Adrenal gland (tissue), 12 donors: ENCODE data around the gene USP25. TPM values are rescaled to one million over a fixed set of nuclear protein-coding genes. Genes with fewer than 3 reads are reported as not detected.

ENCODE experiments used
- DNase-seq, 7 donors: peaks; one replicate each; pipeline ENCODE4 v3.0.0-alpha.2; 2019 to 2020
- H3K27ac ChIP-seq, 5 donors: fragments of 200-600 bp; sonication (generic) in 4 of 5; 1 replicate in 3 of 5; 2 replicates in 2 of 5; pipeline versions ENCODE4 v1.5.1 to v1.8.0; 2016 to 2020; ENCODE audit warnings: mild to moderate bottlenecking in 1 of 5
- H3K27me3 ChIP-seq: fragments of 200-600 bp; 2 replicates; pipeline ENCODE4 v1.8.0; 2021
- H3K36me3 ChIP-seq, 2 donors: fragments of 200-600 bp; replicated peaks in 1 of 2; 1 replicate in 1 of 2; 2 replicates in 1 of 2; pipeline versions ENCODE4 v1.5.1 to v1.8.0; 2018 to 2022
- H3K4me1 ChIP-seq, 2 donors: fragments of 200-600 bp; replicated peaks in 1 of 2; 1 replicate in 1 of 2; 2 replicates in 1 of 2; pipeline versions ENCODE4 v1.5.1 to v1.8.0; 2018 to 2021
- H3K4me3 ChIP-seq, 4 donors: fragments of 200-600 bp; sonication (generic) in 3 of 4; one replicate each; pipeline ENCODE4 v1.5.1; 2016 to 2018
- H3K9me3 ChIP-seq, 3 donors: fragments of 200-600 bp; sonication (generic) in 1 of 3; replicated peaks in 1 of 3; 1 replicate in 2 of 3; 2 replicates in 1 of 3; pipeline versions ENCODE4 v1.5.1 to v1.8.0; 2016 to 2021
- CTCF ChIP-seq, 6 experiments: fragments of 450-650 bp in 4 of 6; fragments of 200-600 bp in 2 of 6; sonication (generic) in 1 of 6; IDR thresholded peaks; 1 replicate in 5 of 6; 2 replicates in 1 of 6; pipeline versions ENCODE4 v1.5.1 to v1.8.0; 2016 to 2021; ENCODE audit warnings: antibody characterized with exemption in 6 of 6, mild to moderate bottlenecking in 2 of 6, moderate library complexity in 1 of 6
- POLR2A ChIP-seq, 2 donors: fragments of 450-650 bp; IDR thresholded peaks; one replicate each; pipeline ENCODE4 v1.6.1; 2017; ENCODE audit warnings: antibody characterized with exemption in 2 of 2, mild to moderate bottlenecking in 2 of 2, moderate library complexity in 1 of 2
- WGBS, 4 donors: extraction: QIAGEN DNeasy Blood & Tissue Kit in 2 of 4; methylation state at CpG; one replicate each; pipeline versions ENCODE4 v1.1.5 to v1.1.7; 2013 to 2017; 5-methylcytosine and 5-hydroxymethylcytosine counted together
- intact Hi-C, 2 donors: fragments of 100-400 bp; cut with DNase I; formaldehyde crosslinking; loops; one replicate each; pipeline versions ENCODE4 v1.14.1 to v1.15.0; 2022 to 2023
- polyA plus RNA-seq, 3 donors: library from polyadenylated mRNA; stranded (reverse); fragments of 200-250 nt in 2 of 3; fragments of 350-450 nt in 1 of 3; fragmentation: Illumina TruSeq in 1 of 3; extraction: RNeasy Lipid Tissue Mini Kit (QIAGEN cat#74804) in 1 of 3; gene quantifications; one replicate each; pipeline ENCODE4 v1.2.3, GENCODE V29; 2013 to 2014
- total RNA-seq, 9 donors: library from RNA; depleted of rRNA in 4 of 9; stranded (reverse); fragments of >200 nt in 4 of 9; fragments of 120-200 nt in 1 of 9; fragmentation: NEBNext Ultra II Directional in 1 of 9; extraction: Animal tissue kit (Norgen Biotek cat#: 25700) in 1 of 9; gene quantifications; one replicate each; pipeline versions ENCODE4 v1.1.0 to v1.2.4, GENCODE V29; 2013 to 2023
- donor health status: healthy with polysubstance abuse.
- donor health status: Bipolar disorder and iron deficiency.
- donor health status: DM: yes; HTN: yes; CAD: no.
- donor health status: DM: no; HTN: no; CAD: no.
- donor health status: DM: no; HTN: no; CAD: no.
- donor health status: DM: yes; HTN: yes; CAD: no.

The USP25 gene
- total and polyA plus RNA-seq, 12 donors: 11.8 to 47.4 (median 38.3) TPM

- intact Hi-C loops: no loop called here
- no peaks in the 10 kb centered on the region for H3K27me3 ChIP-seq
- TF ChIP-seq POLR2A (IDR thresholded peaks at IDR 0.05) (no peak), CTCF (IDR thresholded peaks at IDR 0.05) (no peak)
- H3K9me3 ChIP-seq: no peaks in the 10 kb centered on the region
- DNase-seq: no peak
- peaks cover 8 to 9% of the 10 kb centered on the region in 2 donors for H3K4me1 ChIP-seq
- H3K27ac ChIP-seq: no peak overlapping the region
- WGBS, 4 donors: 78 to 79% (median 79%) methylated on average over 3 of the region's 3 CpGs
- no peak overlapping the region for H3K4me3 ChIP-seq
- no peaks in the 10 kb centered on the region for H3K36me3 ChIP-seq
Observed at GRCh38 chr21:15809818-15810217, 80.0 kb downstream of the USP25 start.

- H3K9me3 ChIP-seq: peaks cover 0 to 4% (median 0%) of the 10 kb centered on the region in 3 donors
- intact Hi-C loops: no loop called here
- no peaks in the 10 kb centered on the region for H3K27me3 ChIP-seq
- H3K4me3 ChIP-seq: no peak overlapping the region
- TF ChIP-seq POLR2A (IDR thresholded peaks at IDR 0.05) (no peak), CTCF (IDR thresholded peaks at IDR 0.05) (no peak)
- no peak for DNase-seq
- WGBS, 4 donors: 85 to 100% (median 98%) methylated on average over 2 to 3 of the region's 3 CpGs
- H3K4me1 ChIP-seq: peaks cover 0 to 2% of the 10 kb centered on the region in 2 donors
- H3K36me3 ChIP-seq: no peaks in the 10 kb centered on the region
- H3K27ac ChIP-seq: no peak overlapping the region
Observed at GRCh38 chr21:15815285-15815684, 85.5 kb downstream of the USP25 start.

GRCh38 chr21:15820327-15820726 lies 90.5 kb downstream of the USP25 start:
- no peaks in the 10 kb centered on the region for H3K36me3 ChIP-seq
- TF ChIP-seq CTCF (IDR thresholded peaks at IDR 0.05) (no peak), POLR2A (IDR thresholded peaks at IDR 0.05) (no peak)

GRCh38 chr21:15820852-15821379 lies 91.1 kb downstream of the USP25 start:
- TF ChIP-seq CTCF (IDR thresholded peaks at IDR 0.05) (no peak), POLR2A (IDR thresholded peaks at IDR 0.05) (no peak)

More at GRCh38 chr21:15820327-15820726, 90.5 kb downstream of the USP25 start:
- DNase-seq: no peak
- peaks cover 0 to 5% of the 10 kb centered on the region in 2 donors for H3K4me1 ChIP-seq
- peaks cover 0 to 4% (median 0%) of the 10 kb centered on the region in 3 donors for H3K9me3 ChIP-seq
- no peaks in the 10 kb centered on the region for H3K27me3 ChIP-seq
- intact Hi-C loops: no loop called here
- no peak overlapping the region for H3K27ac ChIP-seq
- no peak overlapping the region for H3K4me3 ChIP-seq

More at GRCh38 chr21:15820852-15821379, 91.1 kb downstream of the USP25 start:
- no peaks in the 10 kb centered on the region for H3K36me3 ChIP-seq
- no peak overlapping the region for H3K4me3 ChIP-seq
- 89 to 92% (median 91%) methylated on average over 3 of the region's 3 CpGs for WGBS, 4 donors
- DNase-seq: no peak
- no peak overlapping the region for H3K27ac ChIP-seq
- no peaks in the 10 kb centered on the region for H3K27me3 ChIP-seq
- H3K9me3 ChIP-seq: peaks cover 0 to 4% (median 0%) of the 10 kb centered on the region in 3 donors
- intact Hi-C loops: no loop called here
- peaks cover 0 to 5% of the 10 kb centered on the region in 2 donors for H3K4me1 ChIP-seq
